Endothelial cell of umbilical vein (primary cell): ENCODE measurements around the gene APEH. TPM values are rescaled to one million over a fixed set of nuclear protein-coding genes. Genes with fewer than 3 reads are reported as not detected.

Source experiments
- BruUV-seq: library from RNA; stranded (reverse); fragments of 400-500 nt; replicated peaks from 2 replicates; lab custom pipeline; 2021; lab: Mats Ljungman, UMichigan
- CTCF ChIA-PET: fragments of 300-600, 350-600 bp; sonication (Branson Sonifier 250); formaldehyde crosslinking; loops from one replicate; lab custom pipeline; 2021; ENCODE audit warnings: antibody characterized with exemption, inconsistent platforms; lab: Charles Lee
- POLR2A ChIA-PET: fragments of 300-600, 350-600 bp; sonication (Branson Sonifier 250); formaldehyde crosslinking; loops from one replicate; lab custom pipeline; 2021; ENCODE audit warnings: antibody characterized with exemption, inconsistent platforms; lab: Charles Lee
- DNase-seq: peaks from one replicate; pipeline ENCODE4 v3.0.0-alpha.2; 2011; ENCODE audit warnings: low read depth, low spot score
- FAIRE-seq: peaks from 2 replicates; lab custom pipeline; 2011; peaks lifted over from hg19 to GRCh38; lab: Jason Lieb, UNC
- H2AFZ ChIP-seq: 2 replicates; pipeline ENCODE4 v1.6.0; 2012; ENCODE audit warnings: low read depth, low read length, control low read depth, inconsistent platforms
- H3K27ac ChIP-seq: 2 replicates; pipeline ENCODE4 v1.5.1; 2011; ENCODE audit warnings: low read depth, mild to moderate bottlenecking, control low read depth, low read length, moderate library complexity; ENCODE audit not compliant: insufficient read depth
- H3K27me3 ChIP-seq, 2 experiments: 2 replicates each; pipeline versions ENCODE4 v1.6.0 to v1.6.1; 2011; ENCODE audit warnings: low read length in 2 of 2, mixed read lengths in 1 of 2; ENCODE audit not compliant: control insufficient read depth in 2 of 2, insufficient read depth in 2 of 2
- H3K36me3 ChIP-seq, 2 experiments: 2 replicates in 1 of 2; 3 replicates in 1 of 2; pipeline ENCODE4 v1.5.1; 2011; ENCODE audit warnings: low read length in 2 of 2, mild to moderate bottlenecking in 1 of 2, moderate library complexity in 1 of 2; ENCODE audit not compliant: control insufficient read depth in 2 of 2, insufficient read depth in 2 of 2; ENCODE audit errors: extremely low read depth in 1 of 2
- H3K4me1 ChIP-seq: 3 replicates; pipeline ENCODE4 v1.5.1; 2011; ENCODE audit warnings: mild to moderate bottlenecking, low read length; ENCODE audit not compliant: control insufficient read depth, insufficient read depth; ENCODE audit errors: extremely low read depth
- H3K4me2 ChIP-seq: 2 replicates; pipeline ENCODE4 v1.6.1; 2011; ENCODE audit warnings: low read length, control low read depth, mixed read lengths; ENCODE audit not compliant: insufficient read depth
- H3K4me3 ChIP-seq, 3 experiments: fragments of 200-600 bp in 1 of 3; sonication (generic), shearing (Covaris generic) in 1 of 3; replicated peaks in 1 of 3; 2 replicates each; pipeline ENCODE4 v1.5.1; 2011 to 2016; ENCODE audit warnings: control low read depth in 3 of 3, low read length in 3 of 3, mild to moderate bottlenecking in 2 of 3, inconsistent platforms in 1 of 3, low read depth in 1 of 3, moderate library complexity in 1 of 3; ENCODE audit not compliant: insufficient read depth in 1 of 3
- H3K79me2 ChIP-seq: 2 replicates; pipeline ENCODE4 v1.6.0; 2012; ENCODE audit warnings: low read length, inconsistent platforms; ENCODE audit not compliant: control insufficient read depth, insufficient read depth
- H3K9ac ChIP-seq: replicated peaks from 2 replicates; pipeline ENCODE3; 2011; ENCODE audit warnings: low read length, control low read depth; ENCODE audit not compliant: insufficient read depth; ENCODE audit errors: extremely low read depth
- H3K9me1 ChIP-seq: replicated peaks from 3 replicates; pipeline ENCODE4 v1.6.0; 2011; ENCODE audit warnings: mild to moderate bottlenecking, low read length; ENCODE audit not compliant: control insufficient read depth, insufficient read depth; ENCODE audit errors: extremely low read depth
- H3K9me3 ChIP-seq: replicated peaks from 2 replicates; pipeline ENCODE4 v1.5.1; 2012; ENCODE audit warnings: low read length, inconsistent platforms; ENCODE audit not compliant: control insufficient read depth, insufficient read depth
- H4K20me1 ChIP-seq: replicated peaks from 2 replicates; pipeline ENCODE3; 2011; ENCODE audit warnings: mild to moderate bottlenecking, low read length; ENCODE audit not compliant: control insufficient read depth, insufficient read depth; ENCODE audit errors: extremely low read depth
- CTCF ChIP-seq, 2 donors: IDR thresholded peaks; 1 replicate in 1 of 2; 2 replicates in 1 of 2; pipeline ENCODE4 v1.5.1; 2011; ENCODE audit warnings: low read length in 2 of 2, mild to moderate bottlenecking in 2 of 2, moderate library complexity in 2 of 2, control low read depth in 1 of 2, inconsistent platforms in 1 of 2, low read depth in 1 of 2; ENCODE audit not compliant: insufficient read depth in 1 of 2; ENCODE audit errors: extremely low read depth in 1 of 2
- FOS ChIP-seq: IDR thresholded peaks from 2 replicates; pipeline ENCODE4 v1.6.1; 2011; ENCODE audit warnings: mild to moderate bottlenecking, low read length, moderate library complexity, borderline replicate concordance; ENCODE audit not compliant: insufficient read depth
- GATA2 ChIP-seq: IDR thresholded peaks from 2 replicates; pipeline ENCODE4 v1.7.0; 2011; ENCODE audit warnings: low read depth, mild to moderate bottlenecking, moderate library complexity, mixed read lengths, low read length; ENCODE audit not compliant: insufficient read length, insufficient read depth
- JUN ChIP-seq: IDR thresholded peaks from 2 replicates; pipeline ENCODE4 v1.6.1; 2011; ENCODE audit warnings: borderline replicate concordance, low read depth; ENCODE audit not compliant: insufficient read length, insufficient read depth
- MYC ChIP-seq: IDR thresholded peaks from one replicate; pipeline ENCODE4 v1.6.1; 2011; ENCODE audit warnings: mild to moderate bottlenecking, low read depth, low read length
- POLR2A ChIP-seq: IDR thresholded peaks from 2 replicates; pipeline ENCODE4 v1.6.1; 2012; ENCODE audit warnings: low read depth, mild to moderate bottlenecking, control low read depth, low read length
- dilution Hi-C: fragments of 300-500 bp; cut with MboI; formaldehyde crosslinking; loops from one replicate; pipeline ENCODE4 v1.15.0; 2019; ENCODE audit warnings: low sequenced_read_pairs; ENCODE audit not compliant: extremely low pct_ligation_motif_present
- intact Hi-C: fragments of 100-400 bp; cut with micrococcal nuclease; formaldehyde crosslinking; loops from one replicate; pipeline ENCODE4 v1.10.0; 2022
- polyA plus RNA-seq, 4 experiments: library from polyadenylated mRNA; depleted of rRNA in 3 of 4; stranded (reverse) in 3 of 4; unstranded in 1 of 4; fragments of >200 nt; gene quantifications; 2 replicates each; pipeline versions ENCODE4 v1.2.1 to v1.2.3, GENCODE V29; 2011 to 2012; ENCODE audit warnings: missing spikeins in 1 of 4
- total RNA-seq: library from RNA; stranded (reverse); gene quantifications from 2 replicates; pipeline ENCODE4 v1.2.3, GENCODE V29; 2021

Gene APEH
- total and polyA plus RNA-seq, 2 donors (not counting 3 experiments of a cell fraction or from before 2014, with no cell fraction given), result 68.2 to 74.3 TPM

GRCh38 chr3:49655731-49656285 is 18.3 kb upstream of the APEH start:
- dilution Hi-C loops, result no loop called here
- Histone ChIP-seq H2AFZ (no peak overlapping the region), H3K27ac (no peak overlapping the region), H3K4me1 (no peaks in the 10 kb centered on the region), H3K9ac (no peak overlapping the region), H4K20me1 (no peaks in the 10 kb centered on the region), H3K4me2 (no peak overlapping the region), H3K36me3 (no peaks in the 10 kb centered on the region), H3K4me3 (no peak overlapping the region), H3K9me1 (no peaks in the 10 kb centered on the region), H3K9me3 (no peaks in the 10 kb centered on the region), H3K79me2 (no peaks in the 10 kb centered on the region), H3K27me3 (no peaks in the 10 kb centered on the region)
- BruUV-seq, result no TSS peak
- TF ChIP-seq MYC (no peak), FOS (no peak), CTCF (IDR thresholded peaks at IDR 0.05; ENCODE audit: extremely low read depth in 1 of 2, insufficient read depth in 1 of 2, low read depth in 1 of 2, low read length in 2 of 2) (no peak), POLR2A (no peak), GATA2 (no peak), JUN (no peak)
- intact Hi-C loops, result no loop called here
- CTCF ChIA-PET, result interaction anchor here (0.9 to 2.7 kb wide), 2 partner anchors 15 to 116 kb away, joined by 4 to 11 read pairs; no protein-coding TSS in a partner anchor
- no peak for DNase-seq
- FAIRE-seq, result no peak
- POLR2A ChIA-PET, result no interaction called here
